Stimulated activated effector memory CD8-positive, alpha-beta T cell treated with anti-CD3 and anti-CD28 coated beads, Interleukin-12 subunit alpha, Interleukin-12 subunit beta, amount 100 ng/mL, for 72 hours (primary cell): Measurements from ENCODE around the gene IRF2BP1.
"Not testable (repeated sequence)": the region's sequence is repeated elsewhere in the genome, so short reads cannot be mapped to it uniquely, and the experiment has no call there.

ENCODE experiments used
- ATAC-seq: fragments of 150-1000 bp; cut with Tn5 transposase; 2 replicates; pipeline ENCODE4 v1.10.0; 2021
- DNase-seq, 2 donors: peaks; one replicate each; pipeline ENCODE4 v3.0.0; 2021 to 2022; ENCODE audit warnings: low spot score in 2 of 2
- H3K27ac Mint-ChIP-seq: one replicate; pipeline ENCODE4 v1.8.0; 2022; ENCODE audit warnings: mild to moderate bottlenecking, mixed read lengths
- H3K36me3 Mint-ChIP-seq: one replicate; pipeline ENCODE4 v1.8.0; 2022; ENCODE audit warnings: mild to moderate bottlenecking, mixed read lengths
- H3K4me1 Mint-ChIP-seq: one replicate; pipeline ENCODE4 v1.8.0; 2022; ENCODE audit warnings: mixed read lengths
- H3K4me3 Mint-ChIP-seq: one replicate; pipeline ENCODE4 v1.8.0; 2022; ENCODE audit warnings: mild to moderate bottlenecking, mixed read lengths
- H3K9me3 Mint-ChIP-seq: one replicate; pipeline ENCODE4 v1.8.0; 2022; ENCODE audit warnings: mixed read lengths

IRF2BP1 gene

GRCh38 chr19:45876411-45877197 is 9.3 kb downstream of the IRF2BP1 start:
- ATAC-seq (peak; percentile 35), DNase-seq (peak in 1 of 2 donors; percentile 63)
- H3K36me3 Mint-ChIP-seq = no peaks in the 10 kb centered on the region
- H3K9me3 Mint-ChIP-seq = no peaks in the 10 kb centered on the region
- peak overlapping the region; percentile 39 for H3K4me3 Mint-ChIP-seq
- H3K27ac Mint-ChIP-seq = peak overlapping the region; percentile 86
- peaks cover 32% of the 10 kb centered on the region for H3K4me1 Mint-ChIP-seq

GRCh38 chr19:45876161-45876410 is 9.9 kb downstream of the IRF2BP1 start:
- Mint-ChIP-seq H3K4me3 (peak overlapping the region; percentile 39), H3K36me3 (no peaks in the 10 kb centered on the region), H3K4me1 (peaks cover 27% of the 10 kb centered on the region), H3K27ac (peak overlapping the region; percentile 86), H3K9me3 (no peaks in the 10 kb centered on the region)
- DNase-seq (no peak), ATAC-seq (peak; percentile 80)

- Mint-ChIP-seq H3K9me3 (no peaks in the 10 kb centered on the region), H3K4me1 (peaks cover 27% of the 10 kb centered on the region), H3K27ac (no peak overlapping the region), H3K36me3 (no peaks in the 10 kb centered on the region), H3K4me3 (no peak overlapping the region)
- no peak for DNase-seq
- ATAC-seq = no peak
Observed at GRCh38 chr19:45874620-45874966, 11.3 kb downstream of the IRF2BP1 start.

- H3K4me3 Mint-ChIP-seq = no peak overlapping the region
- ATAC-seq = no peak
- no peaks in the 10 kb centered on the region for H3K36me3 Mint-ChIP-seq
- peaks cover 21% of the 10 kb centered on the region for H3K4me1 Mint-ChIP-seq
- no peaks in the 10 kb centered on the region for H3K9me3 Mint-ChIP-seq
- no peak overlapping the region for H3K27ac Mint-ChIP-seq
- no peak for DNase-seq
Observed at GRCh38 chr19:45873219-45873772, 12.6 kb downstream of the IRF2BP1 start.

- no peak for DNase-seq
- no peaks in the 10 kb centered on the region for H3K9me3 Mint-ChIP-seq
- peaks cover 12% of the 10 kb centered on the region for H3K4me1 Mint-ChIP-seq
- H3K36me3 Mint-ChIP-seq = no peaks in the 10 kb centered on the region
- no peak overlapping the region for H3K27ac Mint-ChIP-seq
- ATAC-seq = no peak
- H3K4me3 Mint-ChIP-seq = no peak overlapping the region
Observed at GRCh38 chr19:45872095-45872919, 13.6 kb downstream of the IRF2BP1 start.

GRCh38 chr19:45870798-45871197 is 15.1 kb downstream of the IRF2BP1 start:
- no peak for ATAC-seq
- H3K27ac Mint-ChIP-seq = no peak overlapping the region

GRCh38 chr19:45867241-45867640 is 18.7 kb downstream of the IRF2BP1 start:
- not testable (repeated sequence) for H3K4me3 Mint-ChIP-seq, DNase-seq, H3K27ac Mint-ChIP-seq, H3K9me3 Mint-ChIP-seq, ATAC-seq
- H3K36me3 Mint-ChIP-seq = peaks cover 17% of the 10 kb centered on the region
- H3K4me1 Mint-ChIP-seq = peaks cover 19% of the 10 kb centered on the region

More at GRCh38 chr19:45870798-45871197, 15.1 kb downstream of the IRF2BP1 start:
- Mint-ChIP-seq H3K4me3 (no peak overlapping the region), H3K4me1 (peaks cover under 1% of the 10 kb centered on the region), H3K36me3 (no peaks in the 10 kb centered on the region), H3K9me3 (no peaks in the 10 kb centered on the region)
- no peak for DNase-seq

GRCh38 chr19:45866400-45867176 is 19.4 kb downstream of the IRF2BP1 start:
- no peak overlapping the region for H3K4me3 Mint-ChIP-seq
- H3K36me3 Mint-ChIP-seq = peaks cover 24% of the 10 kb centered on the region
- no peak overlapping the region for H3K27ac Mint-ChIP-seq
- DNase-seq (no peak), ATAC-seq (no peak)
- peaks cover 25% of the 10 kb centered on the region for H3K4me1 Mint-ChIP-seq
- H3K9me3 Mint-ChIP-seq = no peaks in the 10 kb centered on the region

- no peak for ATAC-seq
- Mint-ChIP-seq H3K9me3 (no peaks in the 10 kb centered on the region), H3K36me3 (peaks cover 36% of the 10 kb centered on the region), H3K4me3 (peak overlapping the region; percentile 94), H3K27ac (no peak overlapping the region), H3K4me1 (peaks cover 26% of the 10 kb centered on the region)
- DNase-seq = no peak
Observed at GRCh38 chr19:45865269-45865948, 20.5 kb downstream of the IRF2BP1 start.

GRCh38 chr19:45864629-45865082 is 21.3 kb downstream of the IRF2BP1 start:
- peak overlapping the region; percentile 94 for H3K4me3 Mint-ChIP-seq
- DNase-seq = no peak
- peak overlapping the region; percentile 95 for H3K27ac Mint-ChIP-seq
- H3K36me3 Mint-ChIP-seq = peaks cover 43% of the 10 kb centered on the region
- peaks cover 31% of the 10 kb centered on the region for H3K4me1 Mint-ChIP-seq
- no peaks in the 10 kb centered on the region for H3K9me3 Mint-ChIP-seq
- no peak for ATAC-seq

GRCh38 chr19:45863840-45864628 is 21.9 kb downstream of the IRF2BP1 start, which contains the start of gene FOXA3:
Gene FOXA3, plus strand, starts transcription at chr19:45864326. Its CDS starts 131 bp downstream, at chr19:45864457.
- DNase-seq (peak; percentile 72 to 83), ATAC-seq (peak; percentile 62)

GRCh38 chr19:45863335-45863839 is 22.6 kb downstream of the IRF2BP1 start:
- DNase-seq (no peak), ATAC-seq (no peak)
- Mint-ChIP-seq H3K4me1 (peaks cover 42% of the 10 kb centered on the region), H3K27ac (peak overlapping the region; percentile 95), H3K4me3 (peak overlapping the region; percentile 94), H3K36me3 (peaks cover 56% of the 10 kb centered on the region), H3K9me3 (no peaks in the 10 kb centered on the region)

More at GRCh38 chr19:45863840-45864628, 21.9 kb downstream of the IRF2BP1 start, which contains the start of gene FOXA3:
- Mint-ChIP-seq H3K36me3 (peaks cover 50% of the 10 kb centered on the region), H3K4me1 (peaks cover 36% of the 10 kb centered on the region), H3K9me3 (no peaks in the 10 kb centered on the region), H3K27ac (peak within 1 kb of the TSS; percentile 95), H3K4me3 (peak within 1 kb of the TSS; percentile 94)

GRCh38 chr19:45862564-45863334 is 23.2 kb downstream of the IRF2BP1 start, which contains the start of gene SYMPK:
Gene SYMPK, minus strand, starts transcription at chr19:45863147. Its CDS starts 8,652 bp downstream, at chr19:45854495.
- Mint-ChIP-seq H3K4me3 (peak within 1 kb of the TSS; percentile 94), H3K36me3 (peaks cover 62% of the 10 kb centered on the region), H3K27ac (peak within 1 kb of the TSS; percentile 95), H3K9me3 (no peaks in the 10 kb centered on the region), H3K4me1 (peaks cover 47% of the 10 kb centered on the region)
- peak; percentile 96 for ATAC-seq
- DNase-seq = peak; percentile 95 to 99
